GM19468 (cell line): ENCODE measurements around the gene RAB9B.

ENCODE experiments used
- ATAC-seq: cut with Tn5 transposase; IDR thresholded peaks from one replicate; pipeline ENCODE4 v1.9.1; 2021; ENCODE audit warnings: mild to moderate bottlenecking, moderate library complexity, moderate number of reproducible peaks; ENCODE audit not compliant: unreplicated experiment; ENCODE audit errors: extremely low read depth

The RAB9B gene

GRCh38 chrX:103774070-103774642, 57.9 kb downstream of the RAB9B start:
- no peak for ATAC-seq

- no peak for ATAC-seq
These were observed 58.6 kb downstream of the RAB9B start for GRCh38 chrX:103773445-103773844.
